Stomach (tissue), 9 donors: ENCODE data around the gene GPC4. TPM values are rescaled to one million over a fixed set of nuclear protein-coding genes. Genes with fewer than 3 reads are reported as not detected.

Experiments
- DNase-seq, 2 donors: peaks; one replicate each; pipeline versions ENCODE4 v3.0.0 to v3.0.0-alpha.2; 2013 to 2019
- H3K27ac ChIP-seq, 5 donors: fragments of 200-600 bp in 4 of 5; sonication (generic) in 4 of 5; one replicate each; pipeline ENCODE4 v1.5.1; 2013 to 2019; ENCODE audit warnings: mild to moderate bottlenecking in 1 of 5, moderate library complexity in 1 of 5
- H3K27me3 ChIP-seq, 3 donors: fragments of 200-600 bp; sonication (generic); one replicate each; pipeline ENCODE4 v1.5.1; 2017 to 2019; ENCODE audit warnings: mixed run types in 1 of 3
- H3K36me3 ChIP-seq, 4 donors: fragments of 200-600 bp; sonication (generic); 1 replicate in 3 of 4; 2 replicates in 1 of 4; pipeline ENCODE4 v1.5.1; 2016 to 2019
- H3K4me1 ChIP-seq, 4 donors: fragments of 200-600 bp; sonication (generic); one replicate each; pipeline ENCODE4 v1.5.1; 2016 to 2019
- H3K4me3 ChIP-seq, 4 donors: fragments of 200-600 bp; sonication (generic) in 3 of 4; one replicate each; pipeline ENCODE4 v1.5.1; 2016 to 2019; ENCODE audit warnings: mild to moderate bottlenecking in 1 of 4
- H3K9me3 ChIP-seq, 4 donors: fragments of 200-600 bp; sonication (generic); one replicate each; pipeline ENCODE4 v1.5.1; 2016 to 2019
- EP300 ChIP-seq: sonication (generic); formaldehyde crosslinking; IDR thresholded peaks from one replicate; pipeline ENCODE4 v1.6.1; 2017; ENCODE audit warnings: antibody characterized with exemption
- POLR2A ChIP-seq, 4 donors: fragments of 450-650 bp; IDR thresholded peaks; one replicate each; pipeline ENCODE4 v1.6.1; 2016; ENCODE audit warnings: antibody characterized with exemption in 4 of 4, control low read depth in 2 of 4, mild to moderate bottlenecking in 1 of 4, moderate library complexity in 1 of 4
- POLR2AphosphoS5 ChIP-seq, 3 donors: sonication (generic); formaldehyde crosslinking; IDR thresholded peaks; one replicate each; pipeline ENCODE4 v1.6.1; 2016; ENCODE audit warnings: antibody characterized with exemption in 3 of 3
- WGBS, 5 donors: extraction: QIAGEN DNeasy Blood & Tissue Kit in 3 of 5; methylation state at CpG; one replicate each; pipeline versions ENCODE4 v1.1.5 to v1.1.7; 2013 to 2018; 5-methylcytosine and 5-hydroxymethylcytosine counted together
- intact Hi-C: fragments of 100-400 bp; cut with DNase I; formaldehyde crosslinking; loops from one replicate; pipeline ENCODE4 v1.15.1; 2023; ENCODE audit warnings: low total_unique reads
- polyA plus RNA-seq, 3 donors: library from polyadenylated mRNA; stranded (reverse); fragments of 200-250 nt; gene quantifications; one replicate each; pipeline ENCODE4 v1.2.3, GENCODE V29; 2013
- total RNA-seq, 5 donors: library from RNA; depleted of rRNA; stranded (reverse); fragments of >200 nt; gene quantifications; one replicate each; pipeline versions ENCODE4 v1.1.0 to v1.2.3, GENCODE V29; 2014 to 2016
- TF ChIP-seq, protein P1 (sequence below), 7 experiments: fragments of 450-650 bp in 4 of 7; fragments of 200-600 bp in 3 of 7; sonication (generic) in 3 of 7; IDR thresholded peaks; one replicate each; pipeline ENCODE4 v1.5.1; 2016 to 2019; ENCODE audit warnings: antibody characterized with exemption in 7 of 7, control low read depth in 2 of 7, mild to moderate bottlenecking in 1 of 7
- donor health status: healthy with polysubstance abuse.
- donor health status: Bipolar disorder and iron deficiency.
- donor health status: healthy.

Gene GPC4
- total and polyA plus RNA-seq, 8 donors, result 3.5 to 32.1 (median 14.7) TPM

DNA sequence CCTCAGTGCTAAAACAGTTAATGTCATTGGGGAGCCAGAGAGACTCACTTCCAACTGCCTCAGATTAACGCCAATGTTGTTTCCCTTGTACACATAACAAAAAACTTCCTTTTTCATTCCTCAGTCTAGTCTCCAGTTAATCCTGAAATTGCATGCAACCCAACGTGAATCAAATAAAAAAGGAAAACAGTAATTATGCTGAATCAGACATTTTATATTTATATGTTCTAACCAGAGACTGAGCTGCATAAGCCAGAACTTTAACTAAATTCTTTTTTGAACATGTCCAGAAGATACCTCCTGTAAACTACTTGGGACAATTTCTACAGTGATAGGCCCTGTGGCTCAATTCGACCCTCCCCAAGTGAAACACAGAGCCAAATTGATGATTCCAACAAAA is 4.7 kb downstream of the GPC4 start:
- intact Hi-C loops, result no loop called here
- Histone ChIP-seq H3K4me3 (no peak overlapping the region), H3K9me3 (no peaks in the 10 kb centered on the region), H3K4me1 (no peaks in the 10 kb centered on the region), H3K27ac (no peak overlapping the region), H3K36me3 (no peaks in the 10 kb centered on the region), H3K27me3 (peaks cover 0 to 21% (median 19%) of the 10 kb centered on the region in 3 donors)
- TF ChIP-seq POLR2A (IDR thresholded peaks at IDR 0.05) (no peak), POLR2AphosphoS5 (IDR thresholded peaks at IDR 0.05) (no peak), EP300 (no peak)
- TF ChIP-seq, protein P1, sequence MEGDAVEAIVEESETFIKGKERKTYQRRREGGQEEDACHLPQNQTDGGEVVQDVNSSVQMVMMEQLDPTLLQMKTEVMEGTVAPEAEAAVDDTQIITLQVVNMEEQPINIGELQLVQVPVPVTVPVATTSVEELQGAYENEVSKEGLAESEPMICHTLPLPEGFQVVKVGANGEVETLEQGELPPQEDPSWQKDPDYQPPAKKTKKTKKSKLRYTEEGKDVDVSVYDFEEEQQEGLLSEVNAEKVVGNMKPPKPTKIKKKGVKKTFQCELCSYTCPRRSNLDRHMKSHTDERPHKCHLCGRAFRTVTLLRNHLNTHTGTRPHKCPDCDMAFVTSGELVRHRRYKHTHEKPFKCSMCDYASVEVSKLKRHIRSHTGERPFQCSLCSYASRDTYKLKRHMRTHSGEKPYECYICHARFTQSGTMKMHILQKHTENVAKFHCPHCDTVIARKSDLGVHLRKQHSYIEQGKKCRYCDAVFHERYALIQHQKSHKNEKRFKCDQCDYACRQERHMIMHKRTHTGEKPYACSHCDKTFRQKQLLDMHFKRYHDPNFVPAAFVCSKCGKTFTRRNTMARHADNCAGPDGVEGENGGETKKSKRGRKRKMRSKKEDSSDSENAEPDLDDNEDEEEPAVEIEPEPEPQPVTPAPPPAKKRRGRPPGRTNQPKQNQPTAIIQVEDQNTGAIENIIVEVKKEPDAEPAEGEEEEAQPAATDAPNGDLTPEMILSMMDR (IDR thresholded peaks at IDR 0.05), result no peak
- no peak for DNase-seq
- WGBS, 5 donors, result 33 to 59% (median 48%) methylated on average over 3 of the region's 3 CpGs

DNA sequence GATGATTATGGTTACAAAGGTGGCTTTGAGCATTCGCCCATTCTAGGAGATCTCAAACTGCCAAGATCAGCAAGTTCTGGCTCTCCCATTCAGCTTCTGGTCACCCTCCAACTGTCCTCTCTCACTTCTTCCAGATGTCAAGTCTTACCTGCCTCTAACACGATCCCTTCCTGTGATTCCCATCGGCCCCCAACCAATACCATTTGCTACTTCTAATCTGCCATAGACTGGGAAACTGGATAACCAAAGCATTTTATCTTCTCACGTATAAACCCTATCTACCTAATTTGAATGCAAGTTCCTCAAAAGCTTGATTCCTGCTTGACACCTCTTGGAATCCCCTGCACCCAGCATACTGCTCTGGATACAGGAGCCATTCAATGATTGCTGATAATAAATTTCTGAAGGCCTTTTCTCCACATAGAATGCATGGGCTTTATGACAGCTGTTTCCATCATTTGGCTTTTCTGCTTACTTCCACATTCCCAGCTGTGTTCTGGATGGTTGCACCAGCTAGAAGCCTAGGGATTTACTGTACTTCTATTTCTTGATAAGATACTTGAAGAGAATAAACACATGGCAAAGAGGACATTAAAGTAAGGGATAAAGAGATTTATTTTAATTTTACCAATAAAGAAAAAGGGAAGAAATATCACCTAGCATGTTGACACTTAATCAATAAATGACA is 9.6 kb downstream of the GPC4 start:
- Histone ChIP-seq H3K27me3 (no peaks in the 10 kb centered on the region), H3K4me1 (peaks cover 0 to 14% (median 11%) of the 10 kb centered on the region in 4 donors), H3K27ac (no peak overlapping the region), H3K9me3 (no peaks in the 10 kb centered on the region), H3K36me3 (no peaks in the 10 kb centered on the region), H3K4me3 (no peak overlapping the region)
- TF ChIP-seq POLR2A (IDR thresholded peaks at IDR 0.05), result no peak
- no peak for TF ChIP-seq EP300
- no peak for TF ChIP-seq POLR2AphosphoS5 (IDR thresholded peaks at IDR 0.05)
- TF ChIP-seq, protein P1 (IDR thresholded peaks at IDR 0.05), result no peak
- 78 to 88% (median 83%) methylated on average over 4 of the region's 4 CpGs for WGBS, 5 donors
- no peak for DNase-seq
- intact Hi-C loops, result no loop called here

DNA sequence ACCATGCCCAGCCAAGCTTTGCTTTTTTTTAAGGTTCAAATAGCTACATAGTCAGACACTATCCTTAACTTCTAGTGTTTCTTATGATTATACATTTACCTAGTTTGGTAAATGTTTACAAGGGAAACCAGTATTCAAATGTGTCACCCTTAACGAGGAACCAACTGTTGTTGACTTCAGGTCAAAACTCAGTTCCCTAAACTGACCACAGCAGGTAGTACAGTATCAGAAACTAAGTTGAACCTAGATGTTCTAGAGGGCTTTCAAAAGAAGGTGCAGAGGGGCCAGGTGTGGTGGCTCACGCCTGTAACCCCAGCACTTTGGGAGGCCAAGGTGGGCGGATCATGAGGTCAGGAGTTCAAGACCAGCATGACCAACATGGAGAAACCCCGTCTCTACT is 11.3 kb downstream of the GPC4 start:
- peaks cover 0 to 15% (median 13%) of the 10 kb centered on the region in 4 donors for H3K4me1 ChIP-seq
- H3K27ac ChIP-seq, result no peak overlapping the region
- H3K36me3 ChIP-seq, result no peaks in the 10 kb centered on the region
- no peaks in the 10 kb centered on the region for H3K9me3 ChIP-seq
- intact Hi-C loops, result no loop called here
- 80 to 88% (median 86%) methylated on average over 4 of the region's 4 CpGs for WGBS, 5 donors
- no peaks in the 10 kb centered on the region for H3K27me3 ChIP-seq
- no peak for DNase-seq
- H3K4me3 ChIP-seq, result no peak overlapping the region
- TF ChIP-seq, protein P1 (IDR thresholded peaks at IDR 0.05), result no peak
- TF ChIP-seq POLR2AphosphoS5 (IDR thresholded peaks at IDR 0.05) (no peak), POLR2A (IDR thresholded peaks at IDR 0.05) (no peak), EP300 (no peak)

DNA sequence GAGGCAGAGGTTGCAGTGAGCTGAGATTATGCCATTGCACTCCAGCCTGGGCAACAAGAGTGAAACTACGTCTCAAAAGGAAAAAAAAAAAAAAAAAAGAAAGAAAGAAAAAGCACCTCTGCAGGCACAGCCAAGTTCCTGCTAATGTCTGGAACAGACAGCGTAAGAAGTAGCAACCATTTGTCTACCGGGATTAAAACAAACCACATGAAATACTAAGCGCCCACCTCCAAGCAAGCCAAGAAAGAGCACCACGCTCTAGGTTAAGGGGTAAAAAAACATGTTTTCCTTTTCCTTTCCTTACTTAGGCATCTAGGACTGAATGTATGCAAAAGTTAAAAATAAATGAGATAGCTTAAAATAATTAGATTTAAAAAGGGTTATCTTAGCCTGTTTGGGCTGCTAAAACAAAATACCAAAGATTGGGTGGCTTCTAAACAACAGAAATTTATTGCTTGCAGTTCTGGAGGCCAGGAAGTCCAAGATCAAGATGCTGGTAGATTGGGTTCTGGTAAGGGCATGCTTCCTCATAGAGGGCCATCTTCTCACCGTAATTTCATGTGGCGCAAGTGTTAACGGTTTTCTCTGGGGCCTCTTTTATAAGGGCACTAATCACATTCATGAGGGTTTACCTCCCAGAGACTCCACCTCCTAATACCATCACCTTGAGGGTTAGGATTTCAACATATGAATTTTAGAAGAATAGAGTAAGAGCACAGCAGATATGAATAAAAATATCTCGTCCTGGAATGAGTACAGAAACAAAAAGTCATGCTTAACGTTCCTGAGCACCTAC is 12.3 kb downstream of the GPC4 start:
- no peak for DNase-seq
- intact Hi-C loops, result no loop called here
- H3K27ac ChIP-seq, result peak overlapping the region in 3 of 5 donors; percentile 39 to 67 (median 45)
- no peaks in the 10 kb centered on the region for H3K9me3 ChIP-seq
- peaks cover 0 to 15% (median 13%) of the 10 kb centered on the region in 4 donors for H3K4me1 ChIP-seq
- 54 to 65% (median 59%) methylated on average over 9 to 10 of the region's 10 CpGs for WGBS, 5 donors
- H3K27me3 ChIP-seq, result no peaks in the 10 kb centered on the region
- H3K36me3 ChIP-seq, result no peaks in the 10 kb centered on the region
- no peak for TF ChIP-seq POLR2AphosphoS5 (IDR thresholded peaks at IDR 0.05)
- TF ChIP-seq, protein P1 (IDR thresholded peaks at IDR 0.05), result no peak
- no peak for TF ChIP-seq POLR2A (IDR thresholded peaks at IDR 0.05)
- TF ChIP-seq EP300, result no peak
- no peak overlapping the region for H3K4me3 ChIP-seq
